HepG2 (cell line): ENCODE data around the gene PTGIS. TPM values are rescaled to one million over a fixed set of nuclear protein-coding genes. Genes with fewer than 3 reads are reported as not detected.

Experiments
- ATF7-NPFF ChIP-seq: sonication (generic); formaldehyde crosslinking; IDR thresholded peaks from 2 replicates; pipeline ENCODE4 v1.8.1; 2023; ENCODE audit warnings: mild to moderate bottlenecking, low read depth, missing genetic modification reagents, moderate library complexity
- HMG20B ChIP-seq: conservative IDR thresholded peaks from 2 replicates; pipeline ENCODE4 v1.6.1; 2016; ENCODE audit warnings: missing genetic modification reagents, missing compliant biosample characterization
- SP4 ChIP-seq: sonication (generic); formaldehyde crosslinking; IDR thresholded peaks from 2 replicates; pipeline ENCODE4 v1.8.1; 2023; ENCODE audit warnings: mild to moderate bottlenecking, missing genetic modification reagents
- TAF15 ChIP-seq: fragments of 200-400 bp; formaldehyde crosslinking; IDR thresholded peaks from one replicate; pipeline ENCODE4 v1.6.1; 2018; ENCODE audit warnings: mild to moderate bottlenecking, low read depth, low read length; ENCODE audit not compliant: poor library complexity, severe bottlenecking
- ZFP37 ChIP-seq: sonication (generic); formaldehyde crosslinking; IDR thresholded peaks from 2 replicates; pipeline ENCODE4 v1.4.0; 2020; ENCODE audit warnings: missing genetic modification reagents, borderline replicate concordance
- ZNF556 ChIP-seq: sonication (generic); formaldehyde crosslinking; IDR thresholded peaks from 2 replicates; pipeline ENCODE4 v1.4.0; 2020; ENCODE audit warnings: mild to moderate bottlenecking, missing genetic modification reagents, borderline replicate concordance
- ZNF563 ChIP-seq: sonication (generic); formaldehyde crosslinking; IDR thresholded peaks from 2 replicates; pipeline ENCODE4 v1.8.0; 2022; ENCODE audit warnings: mild to moderate bottlenecking, moderate library complexity, missing genetic modification reagents
- ZNF672 ChIP-seq: sonication (generic); formaldehyde crosslinking; IDR thresholded peaks from 2 replicates; pipeline ENCODE4 v1.8.1; 2022; ENCODE audit warnings: missing genetic modification reagents
- polyA plus RNA-seq, 8 experiments: library from polyadenylated mRNA; depleted of rRNA in 3 of 8; stranded (reverse) in 7 of 8; unstranded in 1 of 8; fragments of >200 nt; fragmentation: Illumina TruSeq in 4 of 8; extraction: Trizol in 4 of 8; gene quantifications; 2 replicates each; pipeline versions ENCODE4 v1.2.1 to v1.2.3, GENCODE V29; 2011 to 2016; ENCODE audit warnings: low read depth in 4 of 8, missing spikeins in 1 of 8, mixed read lengths in 1 of 8; ENCODE audit not compliant: insufficient read depth in 1 of 8
- total RNA-seq, 5 experiments: library from RNA; depleted of rRNA; stranded (reverse); fragments of >200 nt; fragmentation: Illumina TruSeq; extraction: Trizol; gene quantifications; 2 replicates each; pipeline ENCODE4 v1.2.3, GENCODE V29; 2016; ENCODE audit warnings: low read depth in 1 of 5
- TF ChIP-seq, protein P1 (sequence below): sonication (generic); formaldehyde crosslinking; conservative IDR thresholded peaks from 2 replicates; pipeline ENCODE4 v1.8.0; 2022; ENCODE audit warnings: low read depth, missing genetic modification reagents
- TF ChIP-seq, protein P2 (sequence below): sonication (generic); formaldehyde crosslinking; IDR thresholded peaks from 2 replicates; pipeline ENCODE4 v1.4.0; 2020; ENCODE audit warnings: missing genetic modification reagents
- TF ChIP-seq, protein P3 (sequence below), 2 experiments: sonication (generic) in 1 of 2; formaldehyde crosslinking in 1 of 2; IDR thresholded peaks; 2 replicates each; pipeline versions ENCODE4 v1.4.0 to v1.6.1; 2016 to 2020; ENCODE audit warnings: borderline replicate concordance in 1 of 2, low read depth in 1 of 2, mild to moderate bottlenecking in 1 of 2, missing genetic modification reagents in 1 of 2
- TF ChIP-seq, protein P4 (sequence below): sonication (generic); formaldehyde crosslinking; IDR thresholded peaks from 2 replicates; pipeline ENCODE4 v1.4.0; 2020; ENCODE audit warnings: mild to moderate bottlenecking, missing genetic modification reagents

The PTGIS gene
- total and polyA plus RNA-seq, 2 of the 13 experiments (the other 11 are each of a cell fraction or from before 2014, with no cell fraction given), result not detected

DNA sequence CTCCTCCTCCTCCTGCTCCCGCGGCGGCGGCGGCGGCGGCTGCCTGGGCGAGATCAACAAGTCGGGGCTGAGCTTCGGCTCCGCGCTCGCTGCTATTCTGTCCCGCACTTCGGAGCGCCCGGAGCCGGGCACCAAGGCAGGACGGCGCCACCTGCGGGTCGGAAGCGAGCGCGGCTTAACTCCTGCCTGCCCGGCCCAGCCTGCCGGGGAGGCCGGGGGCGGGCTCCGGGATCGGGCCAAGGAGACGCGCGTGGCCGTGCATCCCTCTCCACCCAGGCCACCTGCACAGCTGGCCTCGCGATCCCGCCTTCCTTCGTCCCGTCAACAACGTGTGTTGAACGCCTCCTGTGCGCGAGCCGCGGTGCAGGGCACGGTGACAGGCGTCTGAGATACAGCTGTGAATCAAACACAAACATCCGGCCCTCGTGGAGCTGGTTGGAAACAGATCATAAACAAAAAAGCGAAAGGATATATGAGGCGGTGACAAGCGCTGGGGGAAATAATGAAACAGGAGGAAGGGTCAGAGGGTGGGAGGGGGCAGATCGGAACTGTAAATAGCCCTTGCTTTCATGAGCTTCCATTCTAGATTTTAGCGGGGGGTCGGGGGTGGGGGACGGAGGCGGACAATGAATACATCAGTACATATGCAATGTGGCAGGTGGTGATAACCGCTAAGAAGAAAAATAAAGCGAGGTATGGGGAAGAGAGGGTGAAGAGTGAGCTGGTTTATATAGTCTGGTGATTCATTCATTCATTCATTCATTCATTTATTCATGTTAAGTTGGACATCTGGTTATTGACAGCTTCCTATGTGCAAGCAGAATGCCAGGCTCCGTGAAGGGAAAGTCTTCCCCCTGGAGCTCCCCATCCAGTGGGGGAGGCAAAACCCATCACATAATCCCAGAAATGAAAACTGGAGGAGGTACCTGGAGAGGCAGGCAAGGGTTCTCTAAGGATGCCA lies 83.5 kb downstream of the PTGIS start (continued):
- TF ChIP-seq, protein P1, sequence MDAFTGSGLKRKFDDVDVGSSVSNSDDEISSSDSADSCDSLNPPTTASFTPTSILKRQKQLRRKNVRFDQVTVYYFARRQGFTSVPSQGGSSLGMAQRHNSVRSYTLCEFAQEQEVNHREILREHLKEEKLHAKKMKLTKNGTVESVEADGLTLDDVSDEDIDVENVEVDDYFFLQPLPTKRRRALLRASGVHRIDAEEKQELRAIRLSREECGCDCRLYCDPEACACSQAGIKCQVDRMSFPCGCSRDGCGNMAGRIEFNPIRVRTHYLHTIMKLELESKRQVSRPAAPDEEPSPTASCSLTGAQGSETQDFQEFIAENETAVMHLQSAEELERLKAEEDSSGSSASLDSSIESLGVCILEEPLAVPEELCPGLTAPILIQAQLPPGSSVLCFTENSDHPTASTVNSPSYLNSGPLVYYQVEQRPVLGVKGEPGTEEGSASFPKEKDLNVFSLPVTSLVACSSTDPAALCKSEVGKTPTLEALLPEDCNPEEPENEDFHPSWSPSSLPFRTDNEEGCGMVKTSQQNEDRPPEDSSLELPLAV (CRISPR knock-in tag), result no peak
- TF ChIP-seq SP4 (CRISPR knock-in tag), result peak; percentile 24; the same call in 1 of the 2 replicates
- TF ChIP-seq, protein P2, sequence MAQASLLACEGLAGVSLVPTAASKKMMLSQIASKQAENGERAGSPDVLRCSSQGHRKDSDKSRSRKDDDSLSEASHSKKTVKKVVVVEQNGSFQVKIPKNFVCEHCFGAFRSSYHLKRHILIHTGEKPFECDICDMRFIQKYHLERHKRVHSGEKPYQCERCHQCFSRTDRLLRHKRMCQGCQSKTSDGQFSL (CRISPR knock-in tag), result no peak
- TF ChIP-seq ATF7-NPFF (CRISPR knock-in tag), result no peak
- no peak for TF ChIP-seq ZFP37 (CRISPR knock-in tag)
- no peak for TF ChIP-seq HMG20B (CRISPR knock-in tag)
- TF ChIP-seq, protein P3, sequence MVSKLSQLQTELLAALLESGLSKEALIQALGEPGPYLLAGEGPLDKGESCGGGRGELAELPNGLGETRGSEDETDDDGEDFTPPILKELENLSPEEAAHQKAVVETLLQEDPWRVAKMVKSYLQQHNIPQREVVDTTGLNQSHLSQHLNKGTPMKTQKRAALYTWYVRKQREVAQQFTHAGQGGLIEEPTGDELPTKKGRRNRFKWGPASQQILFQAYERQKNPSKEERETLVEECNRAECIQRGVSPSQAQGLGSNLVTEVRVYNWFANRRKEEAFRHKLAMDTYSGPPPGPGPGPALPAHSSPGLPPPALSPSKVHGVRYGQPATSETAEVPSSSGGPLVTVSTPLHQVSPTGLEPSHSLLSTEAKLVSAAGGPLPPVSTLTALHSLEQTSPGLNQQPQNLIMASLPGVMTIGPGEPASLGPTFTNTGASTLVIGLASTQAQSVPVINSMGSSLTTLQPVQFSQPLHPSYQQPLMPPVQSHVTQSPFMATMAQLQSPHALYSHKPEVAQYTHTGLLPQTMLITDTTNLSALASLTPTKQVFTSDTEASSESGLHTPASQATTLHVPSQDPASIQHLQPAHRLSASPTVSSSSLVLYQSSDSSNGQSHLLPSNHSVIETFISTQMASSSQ (IDR thresholded peaks at IDR 0.05; ENCODE audit: low read depth), result no peak
- TF ChIP-seq, protein P3 (CRISPR knock-in tag; IDR thresholded peaks at IDR 0.05; ENCODE audit: borderline replicate concordance), result peak; percentile 56
- TF ChIP-seq, protein P4, sequence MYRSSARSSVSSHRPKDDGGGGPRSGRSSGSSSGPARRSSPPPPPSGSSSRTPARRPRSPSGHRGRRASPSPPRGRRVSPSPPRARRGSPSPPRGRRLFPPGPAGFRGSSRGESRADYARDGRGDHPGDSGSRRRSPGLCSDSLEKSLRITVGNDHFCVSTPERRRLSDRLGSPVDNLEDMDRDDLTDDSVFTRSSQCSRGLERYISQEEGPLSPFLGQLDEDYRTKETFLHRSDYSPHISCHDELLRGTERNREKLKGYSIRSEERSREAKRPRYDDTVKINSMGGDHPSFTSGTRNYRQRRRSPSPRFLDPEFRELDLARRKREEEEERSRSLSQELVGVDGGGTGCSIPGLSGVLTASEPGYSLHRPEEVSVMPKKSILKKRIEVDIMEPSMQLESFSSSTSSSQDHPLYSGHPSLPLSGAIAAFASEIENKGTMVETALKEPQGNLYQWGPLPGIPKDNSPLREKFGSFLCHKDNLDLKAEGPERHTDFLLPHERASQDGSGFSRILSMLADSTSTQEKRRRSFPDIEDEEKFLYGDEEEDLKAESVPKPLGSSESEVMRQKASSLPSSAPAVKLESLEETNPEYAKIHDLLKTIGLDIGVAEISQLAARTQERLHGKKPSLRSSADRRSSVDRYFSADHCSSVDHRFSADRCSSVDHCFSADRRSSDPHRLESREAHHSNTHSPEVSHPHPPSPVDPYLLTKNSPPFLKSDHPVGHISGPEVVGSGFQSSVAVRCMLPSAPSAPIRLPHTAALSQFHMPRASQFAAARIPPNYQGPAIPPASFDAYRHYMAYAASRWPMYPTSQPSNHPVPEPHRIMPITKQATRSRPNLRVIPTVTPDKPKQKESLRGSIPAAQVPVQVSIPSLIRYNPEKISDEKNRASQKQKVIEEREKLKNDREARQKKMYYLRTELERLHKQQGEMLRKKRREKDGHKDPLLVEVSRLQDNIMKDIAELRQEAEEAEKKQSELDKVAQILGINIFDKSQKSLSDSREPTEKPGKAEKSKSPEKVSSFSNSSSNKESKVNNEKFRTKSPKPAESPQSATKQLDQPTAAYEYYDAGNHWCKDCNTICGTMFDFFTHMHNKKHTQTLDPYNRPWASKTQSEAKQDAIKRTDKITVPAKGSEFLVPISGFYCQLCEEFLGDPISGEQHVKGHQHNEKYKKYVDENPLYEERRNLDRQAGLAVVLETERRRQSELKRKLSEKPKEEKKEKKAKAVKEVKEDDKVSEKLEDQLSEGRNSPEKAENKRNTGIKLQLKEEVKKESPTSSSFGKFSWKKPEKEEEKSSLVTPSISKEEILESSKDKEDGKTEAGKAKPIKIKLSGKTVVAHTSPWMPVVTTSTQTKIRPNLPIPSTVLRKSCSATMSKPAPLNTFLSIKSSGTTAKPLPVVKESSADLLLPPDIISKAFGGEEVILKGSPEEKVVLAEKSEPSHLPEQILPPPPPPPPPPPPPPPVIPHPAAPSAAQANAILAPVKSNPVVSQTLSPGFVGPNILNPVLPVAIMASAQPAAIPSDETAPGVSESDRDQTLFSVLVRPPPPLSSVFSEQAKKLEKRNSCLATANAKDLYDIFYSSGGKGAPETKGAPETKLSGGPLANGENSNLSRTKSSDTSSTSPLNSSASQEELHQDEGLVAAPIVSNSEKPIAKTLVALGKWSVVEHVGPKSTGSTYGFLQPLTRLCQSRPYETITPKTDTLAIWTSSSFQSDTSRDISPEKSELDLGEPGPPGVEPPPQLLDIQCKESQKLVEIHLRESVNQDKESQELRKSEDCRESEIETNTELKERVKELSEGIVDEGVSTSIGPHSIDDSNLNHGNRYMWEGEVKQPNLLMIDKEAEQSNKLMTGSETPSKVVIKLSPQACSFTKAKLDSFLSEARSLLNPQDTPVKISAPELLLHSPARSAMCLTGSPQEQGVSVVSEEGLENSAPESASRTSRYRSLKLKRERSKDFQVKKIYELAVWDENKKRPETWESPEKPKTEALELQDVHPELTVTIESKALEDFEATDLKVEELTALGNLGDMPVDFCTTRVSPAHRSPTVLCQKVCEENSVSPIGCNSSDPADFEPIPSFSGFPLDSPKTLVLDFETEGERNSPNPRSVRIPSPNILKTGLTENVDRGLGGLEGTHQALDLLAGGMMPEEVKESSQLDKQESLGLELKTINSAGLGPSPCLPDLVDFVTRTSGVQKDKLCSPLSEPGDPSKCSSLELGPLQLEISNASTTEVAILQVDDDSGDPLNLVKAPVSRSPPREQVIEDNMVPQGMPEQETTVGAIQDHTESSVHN (CRISPR knock-in tag), result no peak
- peak; percentile 54; the same call in 1 of the 2 replicates for TF ChIP-seq ZNF563 (CRISPR knock-in tag)
- peak; percentile 76; the same call in 1 of the 2 replicates for TF ChIP-seq ZNF556
- peak; percentile 64 for TF ChIP-seq TAF15
- TF ChIP-seq ZNF672 (CRISPR knock-in tag), result 0 out of 2 replicates have a peak, but pooled peaks have one; percentile 34
